ENCODE measurements around the gene RUNX1. TPM values are rescaled to one million over a fixed set of nuclear protein-coding genes. Genes with fewer than 3 reads are reported as not detected.

Gene RUNX1
- total RNA-seq, 1 experiment from 2014 or later = 86.2 TPM

GRCh38 chr21:34944015-34944755 lies 104.9 kb downstream of the RUNX1 start:
- TF ChIP-seq, protein P1, sequence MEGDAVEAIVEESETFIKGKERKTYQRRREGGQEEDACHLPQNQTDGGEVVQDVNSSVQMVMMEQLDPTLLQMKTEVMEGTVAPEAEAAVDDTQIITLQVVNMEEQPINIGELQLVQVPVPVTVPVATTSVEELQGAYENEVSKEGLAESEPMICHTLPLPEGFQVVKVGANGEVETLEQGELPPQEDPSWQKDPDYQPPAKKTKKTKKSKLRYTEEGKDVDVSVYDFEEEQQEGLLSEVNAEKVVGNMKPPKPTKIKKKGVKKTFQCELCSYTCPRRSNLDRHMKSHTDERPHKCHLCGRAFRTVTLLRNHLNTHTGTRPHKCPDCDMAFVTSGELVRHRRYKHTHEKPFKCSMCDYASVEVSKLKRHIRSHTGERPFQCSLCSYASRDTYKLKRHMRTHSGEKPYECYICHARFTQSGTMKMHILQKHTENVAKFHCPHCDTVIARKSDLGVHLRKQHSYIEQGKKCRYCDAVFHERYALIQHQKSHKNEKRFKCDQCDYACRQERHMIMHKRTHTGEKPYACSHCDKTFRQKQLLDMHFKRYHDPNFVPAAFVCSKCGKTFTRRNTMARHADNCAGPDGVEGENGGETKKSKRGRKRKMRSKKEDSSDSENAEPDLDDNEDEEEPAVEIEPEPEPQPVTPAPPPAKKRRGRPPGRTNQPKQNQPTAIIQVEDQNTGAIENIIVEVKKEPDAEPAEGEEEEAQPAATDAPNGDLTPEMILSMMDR (IDR thresholded peaks at IDR 0.05; ENCODE audit: unreplicated experiment) = no peak
- POLR2A ChIA-PET = no interaction called here

GRCh38 chr21:34942911-34943310 lies 106.2 kb downstream of the RUNX1 start:
- intact Hi-C loops (cut with micrococcal nuclease) = no loop called here
- Mint-ChIP-seq H3K9me3 (ENCODE audit: unreplicated experiment) (peaks cover 8% of the 10 kb centered on the region), H3K27ac (ENCODE audit: low read depth, unreplicated experiment) (no peak overlapping the region), H3K4me1 (ENCODE audit: insufficient read depth, unreplicated experiment) (peaks cover 18% of the 10 kb centered on the region), H3K36me3 (ENCODE audit: insufficient read depth, unreplicated experiment) (no peaks in the 10 kb centered on the region), H3K27me3 (ENCODE audit: insufficient read depth, unreplicated experiment) (no peaks in the 10 kb centered on the region), H3K4me3 (ENCODE audit: unreplicated experiment) (no peak overlapping the region)
- ChIA-PET CTCF (interaction anchor here (0.6 to 0.7 kb wide), 2 partner anchors 14 to 946 kb away, joined by 3 to 4 read pairs; no protein-coding TSS in a partner anchor), POLR2A (no interaction called here)
- DNase-seq (ENCODE audit: unreplicated experiment) = no peak
- TF ChIP-seq, protein P1 (IDR thresholded peaks at IDR 0.05; ENCODE audit: unreplicated experiment) = no peak
- no TSS peak for BruUV-seq (replicated peaks)

More at GRCh38 chr21:34944015-34944755, 104.9 kb downstream of the RUNX1 start:
- H3K27me3 Mint-ChIP-seq (ENCODE audit: insufficient read depth, unreplicated experiment) = no peaks in the 10 kb centered on the region
- H3K36me3 Mint-ChIP-seq (ENCODE audit: insufficient read depth, unreplicated experiment) = no peaks in the 10 kb centered on the region
- DNase-seq (ENCODE audit: unreplicated experiment) = no peak
- no peak overlapping the region for H3K27ac Mint-ChIP-seq (ENCODE audit: low read depth, unreplicated experiment)
- peaks cover 8% of the 10 kb centered on the region for H3K9me3 Mint-ChIP-seq (ENCODE audit: unreplicated experiment)
- CTCF ChIA-PET = no interaction called here
- H3K4me1 Mint-ChIP-seq (ENCODE audit: insufficient read depth, unreplicated experiment) = peaks cover 11% of the 10 kb centered on the region
- no TSS peak for BruUV-seq (replicated peaks)
- intact Hi-C loops (cut with micrococcal nuclease) = no loop called here
- H3K4me3 Mint-ChIP-seq (ENCODE audit: unreplicated experiment) = no peak overlapping the region

- no peak for DNase-seq (ENCODE audit: unreplicated experiment)
- BruUV-seq (replicated peaks) = no TSS peak
- Mint-ChIP-seq H3K36me3 (ENCODE audit: insufficient read depth, unreplicated experiment) (no peaks in the 10 kb centered on the region), H3K4me3 (ENCODE audit: unreplicated experiment) (no peak overlapping the region), H3K9me3 (ENCODE audit: unreplicated experiment) (peaks cover 6% of the 10 kb centered on the region), H3K27me3 (ENCODE audit: insufficient read depth, unreplicated experiment) (no peaks in the 10 kb centered on the region), H3K4me1 (ENCODE audit: insufficient read depth, unreplicated experiment) (peaks cover 22% of the 10 kb centered on the region), H3K27ac (ENCODE audit: low read depth, unreplicated experiment) (peak overlapping the region; percentile 9)
- POLR2A ChIA-PET = no interaction called here
- TF ChIP-seq, protein P1 (IDR thresholded peaks at IDR 0.05; ENCODE audit: unreplicated experiment) = no peak
- intact Hi-C loops (cut with micrococcal nuclease) = no loop called here
- CTCF ChIA-PET = interaction anchor here (0.7 kb wide), 1 partner anchor 13 kb away, joined by 5 read pairs; no protein-coding TSS in a partner anchor
Measured at GRCh38 chr21:34941162-34941561, 107.9 kb downstream of the RUNX1 start.

DNA sequence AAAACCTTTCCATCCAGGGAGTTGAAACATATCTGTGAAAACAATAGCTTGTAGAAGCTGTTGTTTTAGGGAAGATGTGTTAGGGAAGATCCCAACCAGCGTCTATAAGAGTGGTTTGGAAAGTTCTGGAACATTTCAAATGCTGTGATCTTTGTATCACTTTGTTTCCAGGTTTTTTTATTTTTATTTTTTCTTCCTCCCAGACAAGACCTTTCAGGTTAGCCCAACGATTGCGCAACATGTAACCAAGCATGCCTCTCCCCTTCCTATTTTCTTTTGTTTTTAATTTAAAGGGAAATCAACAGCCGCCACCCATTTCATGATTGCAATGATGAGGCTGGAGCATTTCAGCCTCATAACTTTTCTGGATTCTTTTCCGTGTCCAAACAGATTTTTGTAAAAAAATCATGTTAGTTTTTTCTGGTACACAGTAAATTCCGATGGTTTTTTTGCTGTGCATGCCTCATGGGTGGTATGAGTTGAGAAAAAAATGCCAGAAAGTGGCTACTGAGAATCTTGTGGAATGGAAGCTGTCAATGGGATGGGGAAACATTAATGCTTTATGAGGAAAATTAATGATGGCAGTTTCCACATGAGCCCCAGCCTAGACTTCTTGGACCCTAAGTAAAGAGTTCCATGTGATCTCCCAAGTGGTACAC lies 109.3 kb downstream of the RUNX1 start:
- Mint-ChIP-seq H3K9me3 (ENCODE audit: unreplicated experiment) (no peaks in the 10 kb centered on the region), H3K27me3 (ENCODE audit: insufficient read depth, unreplicated experiment) (no peaks in the 10 kb centered on the region), H3K4me1 (ENCODE audit: insufficient read depth, unreplicated experiment) (peaks cover 23% of the 10 kb centered on the region), H3K36me3 (ENCODE audit: insufficient read depth, unreplicated experiment) (no peaks in the 10 kb centered on the region), H3K4me3 (ENCODE audit: unreplicated experiment) (no peak overlapping the region), H3K27ac (ENCODE audit: low read depth, unreplicated experiment) (no peak overlapping the region)
- CTCF ChIA-PET = no interaction called here
- peak; percentile 40 for DNase-seq (ENCODE audit: unreplicated experiment)
- POLR2A ChIA-PET = interaction anchor here (0.7 kb wide), 1 partner anchor 11 kb away, joined by 3 read pairs; no protein-coding TSS in a partner anchor
- TF ChIP-seq, protein P1 (IDR thresholded peaks at IDR 0.05; ENCODE audit: unreplicated experiment) = no peak
- no TSS peak for BruUV-seq (replicated peaks)
- intact Hi-C loops (cut with micrococcal nuclease) = no loop called here
